Adrenal gland (tissue), 5 donors: ENCODE measurements around the gene KCNJ3.

Experiments
- CTCF ChIP-seq, 6 experiments: fragments of 450-650 bp in 4 of 6; fragments of 200-600 bp in 2 of 6; sonication (generic) in 1 of 6; IDR thresholded peaks; 1 replicate in 5 of 6; 2 replicates in 1 of 6; pipeline versions ENCODE4 v1.5.1 to v1.8.0; 2016 to 2021; ENCODE audit warnings: antibody characterized with exemption in 6 of 6, mild to moderate bottlenecking in 2 of 6, moderate library complexity in 1 of 6
- POLR2A ChIP-seq, 2 donors: fragments of 450-650 bp; IDR thresholded peaks; one replicate each; pipeline ENCODE4 v1.6.1; 2017; ENCODE audit warnings: antibody characterized with exemption in 2 of 2, mild to moderate bottlenecking in 2 of 2, moderate library complexity in 1 of 2
- donor health status: DM: no; HTN: no; CAD: no.

GRCh38 chr2:154846842-154847241 lies 148.3 kb downstream of the KCNJ3 start:
- TF ChIP-seq POLR2A (IDR thresholded peaks at IDR 0.05): no peak
- TF ChIP-seq CTCF (IDR thresholded peaks at IDR 0.05): no peak
